Karpas-422 (cell line): Measurements from ENCODE around the gene TMEM209. TPM values are rescaled to one million over a fixed set of nuclear protein-coding genes. Genes with fewer than 3 reads are reported as not detected.
"Not testable (repeated sequence)": the region's sequence is repeated elsewhere in the genome, so short reads cannot be mapped to it uniquely, and the experiment has no call there.

Experiments used
- DNase-seq: peaks from one replicate; pipeline ENCODE4 v3.0.0-alpha.2; 2015
- H2AFZ ChIP-seq: fragments of 200-600 bp; sonication (generic); 2 replicates; pipeline ENCODE4 v1.6.1; 2014; ENCODE audit warnings: antibody characterized with exemption, low read length, mixed read lengths
- H3K27ac ChIP-seq: fragments of 200-600 bp; sonication (generic); 2 replicates; pipeline ENCODE4 v1.5.1; 2014; ENCODE audit warnings: mild to moderate bottlenecking, low read length, moderate library complexity
- H3K27me3 ChIP-seq: fragments of 200-600 bp; sonication (generic); 2 replicates; pipeline ENCODE4 v1.6.1; 2014; ENCODE audit warnings: low read length, mixed read lengths
- H3K36me3 ChIP-seq: fragments of 200-600 bp; sonication (generic); 2 replicates; pipeline ENCODE4 v1.6.1; 2014; ENCODE audit warnings: low read length, mixed read lengths; ENCODE audit not compliant: insufficient read depth
- H3K4me1 ChIP-seq: fragments of 200-600 bp; sonication (generic); 2 replicates; pipeline ENCODE4 v1.6.1; 2014; ENCODE audit warnings: mild to moderate bottlenecking, low read length, mixed read lengths
- H3K4me2 ChIP-seq: fragments of 200-600 bp; sonication (generic); 2 replicates; pipeline ENCODE4 v1.6.1; 2014; ENCODE audit warnings: low read length, low read depth, mild to moderate bottlenecking; ENCODE audit not compliant: poor library complexity, severe bottlenecking
- H3K4me3 ChIP-seq: fragments of 200-600 bp; sonication (generic); 2 replicates; pipeline ENCODE4 v1.5.1; 2014; ENCODE audit warnings: mild to moderate bottlenecking, antibody characterized with exemption, low read length, mixed read lengths
- H3K79me2 ChIP-seq: fragments of 200-600 bp; sonication (generic); 2 replicates; pipeline ENCODE4 v1.6.1; 2014; ENCODE audit warnings: mild to moderate bottlenecking, low read length, mixed read lengths
- H3K9ac ChIP-seq: fragments of 200-600 bp; sonication (generic); 2 replicates; pipeline ENCODE4 v1.6.0; 2014; ENCODE audit warnings: low read length
- H3K9me2 ChIP-seq: fragments of 200-600 bp; sonication (generic), shearing (Covaris generic); replicated peaks from 2 replicates; pipeline ENCODE4 v1.6.0; 2014; ENCODE audit warnings: mild to moderate bottlenecking, low read length, moderate library complexity; ENCODE audit not compliant: insufficient read depth
- H3K9me3 ChIP-seq: fragments of 300-700, 200-600 bp; sonication (generic); 2 replicates; pipeline ENCODE4 v1.6.1; 2014; ENCODE audit warnings: low read length, mixed read lengths
- H4K20me1 ChIP-seq: fragments of 200-600 bp; sonication (generic); 2 replicates; pipeline ENCODE4 v1.6.1; 2014; ENCODE audit warnings: mild to moderate bottlenecking, antibody characterized with exemption, low read length, low read depth; ENCODE audit not compliant: insufficient read depth
- total RNA-seq: library from RNA; depleted of rRNA; stranded (reverse); fragments of >200 nt; shearing (Covaris generic); gene quantifications from 2 replicates; pipeline ENCODE4 v1.2.3, GENCODE V29; 2014; ENCODE audit warnings: low replicate concordance

Gene TMEM209
- total RNA-seq, 1 experiment from 2014 or later = 68.9 TPM

GRCh38 chr7:130147710-130148325 is 57.4 kb downstream of the TMEM209 start:
- no peak overlapping the region for H3K4me2 ChIP-seq
- no peak overlapping the region for H3K4me3 ChIP-seq
- no peak overlapping the region for H2AFZ ChIP-seq
- no peaks in the 10 kb centered on the region for H3K79me2 ChIP-seq
- no peak overlapping the region for H3K27ac ChIP-seq
- no peaks in the 10 kb centered on the region for H3K9me3 ChIP-seq
- H3K9ac ChIP-seq = no peak overlapping the region
- no peaks in the 10 kb centered on the region for H4K20me1 ChIP-seq
- H3K4me1 ChIP-seq = peaks cover 10% of the 10 kb centered on the region
- no peak for DNase-seq
- H3K9me2 ChIP-seq = no peaks in the 10 kb centered on the region
- no peaks in the 10 kb centered on the region for H3K36me3 ChIP-seq
- no peaks in the 10 kb centered on the region for H3K27me3 ChIP-seq

- Histone ChIP-seq H3K9ac (no peak overlapping the region), H3K4me1 (peaks cover 10% of the 10 kb centered on the region), H3K36me3 (no peaks in the 10 kb centered on the region), H2AFZ (no peak overlapping the region), H3K79me2 (no peaks in the 10 kb centered on the region), H3K9me2 (no peaks in the 10 kb centered on the region), H4K20me1 (no peaks in the 10 kb centered on the region), H3K9me3 (no peaks in the 10 kb centered on the region), H3K27ac (no peak overlapping the region), H3K27me3 (no peaks in the 10 kb centered on the region), H3K4me2 (no peak overlapping the region), H3K4me3 (no peak overlapping the region)
- no peak for DNase-seq
Measured at GRCh38 chr7:130146693-130147405, 58.4 kb downstream of the TMEM209 start.

GRCh38 chr7:130146142-130146541 is 59.1 kb downstream of the TMEM209 start:
- H3K9me2 ChIP-seq, H3K4me3 ChIP-seq, H2AFZ ChIP-seq, H3K4me2 ChIP-seq, H3K36me3 ChIP-seq, DNase-seq, H3K79me2 ChIP-seq, H4K20me1 ChIP-seq, H3K9ac ChIP-seq, H3K9me3 ChIP-seq, H3K27ac ChIP-seq, H3K27me3 ChIP-seq: not testable (repeated sequence)
- peaks cover 10% of the 10 kb centered on the region for H3K4me1 ChIP-seq

- H3K9me3 ChIP-seq = no peaks in the 10 kb centered on the region
- no peaks in the 10 kb centered on the region for H3K79me2 ChIP-seq
- no peak overlapping the region for H3K27ac ChIP-seq
- H4K20me1 ChIP-seq = no peaks in the 10 kb centered on the region
- H3K4me3 ChIP-seq = no peak overlapping the region
- H3K4me1 ChIP-seq = peaks cover 7% of the 10 kb centered on the region
- H3K27me3 ChIP-seq = no peaks in the 10 kb centered on the region
- H3K36me3 ChIP-seq = no peaks in the 10 kb centered on the region
- no peak for DNase-seq
- no peak overlapping the region for H3K4me2 ChIP-seq
- H2AFZ ChIP-seq = no peak overlapping the region
- H3K9me2 ChIP-seq = no peaks in the 10 kb centered on the region
- no peak overlapping the region for H3K9ac ChIP-seq
Measured at GRCh38 chr7:130145424-130146100, 59.6 kb downstream of the TMEM209 start.

- no peaks in the 10 kb centered on the region for H3K9me2 ChIP-seq
- H2AFZ ChIP-seq = no peak overlapping the region
Measured at GRCh38 chr7:130144312-130145171, 60.7 kb downstream of the TMEM209 start.

GRCh38 chr7:130143986-130144311 is 61.3 kb downstream of the TMEM209 start:
- no peaks in the 10 kb centered on the region for H3K36me3 ChIP-seq
- H3K9me3 ChIP-seq = no peaks in the 10 kb centered on the region
- H3K27me3 ChIP-seq = no peaks in the 10 kb centered on the region
- no peaks in the 10 kb centered on the region for H3K9me2 ChIP-seq
- H3K4me3 ChIP-seq = no peak overlapping the region
- H4K20me1 ChIP-seq = no peaks in the 10 kb centered on the region
- no peak overlapping the region for H3K4me2 ChIP-seq
- no peak overlapping the region for H3K27ac ChIP-seq
- DNase-seq = no peak
- no peak overlapping the region for H2AFZ ChIP-seq
- no peaks in the 10 kb centered on the region for H3K4me1 ChIP-seq
- H3K79me2 ChIP-seq = no peaks in the 10 kb centered on the region
- no peak overlapping the region for H3K9ac ChIP-seq

More at GRCh38 chr7:130144312-130145171, 60.7 kb downstream of the TMEM209 start:
- H3K4me1 ChIP-seq = peaks cover under 1% of the 10 kb centered on the region
- no peaks in the 10 kb centered on the region for H3K27me3 ChIP-seq
- H3K9ac ChIP-seq = no peak overlapping the region
- no peak overlapping the region for H3K4me3 ChIP-seq
- H3K36me3 ChIP-seq = no peaks in the 10 kb centered on the region
- no peak overlapping the region for H3K4me2 ChIP-seq
- DNase-seq = no peak
- no peaks in the 10 kb centered on the region for H4K20me1 ChIP-seq
- H3K79me2 ChIP-seq = no peaks in the 10 kb centered on the region
- no peaks in the 10 kb centered on the region for H3K9me3 ChIP-seq
- H3K27ac ChIP-seq = no peak overlapping the region

GRCh38 chr7:130143334-130143732 is 61.9 kb downstream of the TMEM209 start:
- H3K9me2 ChIP-seq = no peaks in the 10 kb centered on the region
- no peak overlapping the region for H3K4me3 ChIP-seq
- H3K79me2 ChIP-seq = no peaks in the 10 kb centered on the region
- H3K9me3 ChIP-seq = no peaks in the 10 kb centered on the region
- no peaks in the 10 kb centered on the region for H3K4me1 ChIP-seq
- no peak overlapping the region for H3K4me2 ChIP-seq
- H4K20me1 ChIP-seq = no peaks in the 10 kb centered on the region
- no peak overlapping the region for H2AFZ ChIP-seq
- no peak overlapping the region for H3K27ac ChIP-seq
- H3K27me3 ChIP-seq = no peaks in the 10 kb centered on the region
- no peaks in the 10 kb centered on the region for H3K36me3 ChIP-seq
- no peak overlapping the region for H3K9ac ChIP-seq
- no peak for DNase-seq
